WTC11 (cell line): ENCODE data around the gene BACH2. TPM values are rescaled to one million over a fixed set of nuclear protein-coding genes. Genes with fewer than 3 reads are reported as not detected.

Experiments
- ATAC-seq: fragments of 200-7000 bp; cut with Tn5 transposase; 2 replicates; pipeline ENCODE4 v1.10.0; 2021; ENCODE audit warnings: mild to moderate bottlenecking, moderate library complexity
- CTCF ChIA-PET: fragments of 300-600 bp; sonication (Branson Sonifier 250); formaldehyde crosslinking; loops from one replicate; lab custom pipeline; 2021; ENCODE audit warnings: antibody characterized with exemption; lab: Charles Lee
- POLR2A ChIA-PET: fragments of 350-600 bp; sonication (Branson Sonifier 250); formaldehyde crosslinking; loops from one replicate; lab custom pipeline; 2021; ENCODE audit warnings: antibody characterized with exemption; lab: Charles Lee
- DNase-seq: peaks from one replicate; pipeline ENCODE4 v3.0.0; 2021; ENCODE audit warnings: low spot score
- H3K27ac Mint-ChIP-seq: 2 replicates; pipeline ENCODE4 v1.8.0; 2021; ENCODE audit warnings: mixed read lengths
- H3K27me3 Mint-ChIP-seq: 2 replicates; pipeline ENCODE4 v1.8.0; 2021; ENCODE audit warnings: low read depth, mild to moderate bottlenecking, moderate library complexity, mixed read lengths
- H3K36me3 Mint-ChIP-seq: 2 replicates; pipeline ENCODE4 v1.8.0; 2021; ENCODE audit warnings: mixed read lengths
- H3K4me1 Mint-ChIP-seq: 2 replicates; pipeline ENCODE4 v1.8.0; 2022; ENCODE audit warnings: mixed read lengths
- H3K4me3 Mint-ChIP-seq: 2 replicates; pipeline ENCODE4 v1.8.0; 2021; ENCODE audit warnings: mild to moderate bottlenecking, moderate library complexity, mixed read lengths
- H3K9me3 Mint-ChIP-seq: 2 replicates; pipeline ENCODE4 v1.8.0; 2021; ENCODE audit warnings: mixed read lengths
- ARID4B ChIP-seq: sonication (generic); formaldehyde crosslinking; IDR thresholded peaks from 2 replicates; pipeline ENCODE4 v1.8.0; 2023; ENCODE audit warnings: missing genetic modification reagents, mild to moderate bottlenecking, borderline replicate concordance
- ATF1 ChIP-seq: sonication (generic); formaldehyde crosslinking; IDR thresholded peaks from 2 replicates; pipeline ENCODE4 v1.8.1; 2023; ENCODE audit warnings: mild to moderate bottlenecking, moderate library complexity, missing genetic modification reagents
- CDX4 ChIP-seq: fragments of 250-450 bp; sonication (Bioruptor Pico); IDR thresholded peaks from 2 replicates; pipeline ENCODE4 v1.9.0; 2021; ENCODE audit warnings: moderate library complexity, mild to moderate bottlenecking, inconsistent platforms, borderline replicate concordance
- FOXP1 ChIP-seq: sonication (generic); formaldehyde crosslinking; IDR thresholded peaks from 2 replicates; pipeline ENCODE4 v1.8.0; 2022; ENCODE audit warnings: missing genetic modification reagents, mild to moderate bottlenecking, moderate library complexity, borderline replicate concordance
- GRHL2 ChIP-seq: fragments of 250-450 bp; sonication (Bioruptor Pico); IDR thresholded peaks from 2 replicates; pipeline ENCODE4 v1.8.0; 2022; ENCODE audit warnings: mild to moderate bottlenecking, moderate library complexity; ENCODE audit not compliant: insufficient replicate concordance, severe bottlenecking
- HMGA2 ChIP-seq: fragments of 250-450 bp; sonication (Bioruptor Pico); IDR thresholded peaks from 2 replicates; pipeline ENCODE4 v1.4.0; 2021; ENCODE audit warnings: mild to moderate bottlenecking, moderate library complexity
- IRF2 ChIP-seq: sonication (generic); formaldehyde crosslinking; IDR thresholded peaks from 2 replicates; pipeline ENCODE4 v1.8.0; 2022; ENCODE audit warnings: low read depth, missing genetic modification reagents, borderline replicate concordance
- MXD4 ChIP-seq: fragments of 250-450 bp; sonication (Bioruptor Pico); IDR thresholded peaks from 2 replicates; pipeline ENCODE4 v1.8.0; 2021; ENCODE audit warnings: mild to moderate bottlenecking, moderate library complexity, borderline replicate concordance
- TP53 ChIP-seq: sonication (generic); formaldehyde crosslinking; IDR thresholded peaks from 2 replicates; pipeline ENCODE4 v1.8.1; 2023; ENCODE audit warnings: mild to moderate bottlenecking, missing genetic modification reagents
- USF2 ChIP-seq: sonication (generic); formaldehyde crosslinking; IDR thresholded peaks from 2 replicates; pipeline ENCODE4 v1.8.1; 2023; ENCODE audit warnings: mild to moderate bottlenecking, missing genetic modification reagents, moderate library complexity
- total RNA-seq: library from RNA; stranded (reverse); gene quantifications from 3 replicates; pipeline ENCODE4 v1.2.3, GENCODE V29; 2021
- TF ChIP-seq, protein P1 (sequence below): sonication (generic); formaldehyde crosslinking; IDR thresholded peaks from 2 replicates; pipeline ENCODE4 v1.8.0; 2022; ENCODE audit warnings: mild to moderate bottlenecking, missing genetic modification reagents
- TF ChIP-seq, protein P2 (sequence below): sonication (generic); formaldehyde crosslinking; IDR thresholded peaks from 2 replicates; pipeline ENCODE4 v1.8.0; 2022; ENCODE audit warnings: missing genetic modification reagents

BACH2 gene
- total RNA-seq, 1 experiment from 2014 or later: 5.9 TPM

DNA sequence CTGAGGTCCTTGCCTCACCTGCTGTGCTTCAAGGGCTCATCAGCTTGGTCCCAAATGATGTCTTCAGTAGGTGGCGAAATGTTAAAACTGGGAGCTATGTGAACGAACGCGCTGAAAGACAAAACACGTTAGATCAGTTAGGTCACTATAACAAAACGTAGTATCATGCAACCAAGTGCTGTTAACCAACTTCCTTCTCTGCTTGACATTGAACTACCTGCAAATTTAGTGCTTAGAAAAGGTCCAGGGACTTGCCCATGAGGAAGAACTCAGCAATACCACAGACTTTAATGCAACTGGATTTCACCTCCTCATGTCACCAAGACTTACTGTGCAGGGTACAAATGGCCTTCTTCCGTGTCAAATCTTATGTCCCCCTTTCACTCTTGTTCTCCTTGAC is 24.8 kb downstream of the BACH2 start:
- Mint-ChIP-seq H3K36me3 (no peaks in the 10 kb centered on the region), H3K4me1 (peaks cover 5% of the 10 kb centered on the region), H3K27me3 (no peaks in the 10 kb centered on the region), H3K4me3 (no peak overlapping the region), H3K9me3 (peaks cover 13% of the 10 kb centered on the region), H3K27ac (no peak overlapping the region)
- CTCF ChIA-PET: interaction anchor here (0.7 to 1.1 kb wide), 3 partner anchors 31 to 332 kb away, joined by 3 to 4 read pairs (median 3); no protein-coding TSS in a partner anchor
- DNase-seq (no peak), ATAC-seq (no peak)
- POLR2A ChIA-PET: interaction anchor here (0.7 kb wide), 1 partner anchor 102 kb away, joined by 4 read pairs; no protein-coding TSS in a partner anchor
- TF ChIP-seq, protein P1, sequence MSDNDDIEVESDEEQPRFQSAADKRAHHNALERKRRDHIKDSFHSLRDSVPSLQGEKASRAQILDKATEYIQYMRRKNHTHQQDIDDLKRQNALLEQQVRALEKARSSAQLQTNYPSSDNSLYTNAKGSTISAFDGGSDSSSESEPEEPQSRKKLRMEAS (CRISPR knock-in tag): no peak
- TF ChIP-seq, protein P2, sequence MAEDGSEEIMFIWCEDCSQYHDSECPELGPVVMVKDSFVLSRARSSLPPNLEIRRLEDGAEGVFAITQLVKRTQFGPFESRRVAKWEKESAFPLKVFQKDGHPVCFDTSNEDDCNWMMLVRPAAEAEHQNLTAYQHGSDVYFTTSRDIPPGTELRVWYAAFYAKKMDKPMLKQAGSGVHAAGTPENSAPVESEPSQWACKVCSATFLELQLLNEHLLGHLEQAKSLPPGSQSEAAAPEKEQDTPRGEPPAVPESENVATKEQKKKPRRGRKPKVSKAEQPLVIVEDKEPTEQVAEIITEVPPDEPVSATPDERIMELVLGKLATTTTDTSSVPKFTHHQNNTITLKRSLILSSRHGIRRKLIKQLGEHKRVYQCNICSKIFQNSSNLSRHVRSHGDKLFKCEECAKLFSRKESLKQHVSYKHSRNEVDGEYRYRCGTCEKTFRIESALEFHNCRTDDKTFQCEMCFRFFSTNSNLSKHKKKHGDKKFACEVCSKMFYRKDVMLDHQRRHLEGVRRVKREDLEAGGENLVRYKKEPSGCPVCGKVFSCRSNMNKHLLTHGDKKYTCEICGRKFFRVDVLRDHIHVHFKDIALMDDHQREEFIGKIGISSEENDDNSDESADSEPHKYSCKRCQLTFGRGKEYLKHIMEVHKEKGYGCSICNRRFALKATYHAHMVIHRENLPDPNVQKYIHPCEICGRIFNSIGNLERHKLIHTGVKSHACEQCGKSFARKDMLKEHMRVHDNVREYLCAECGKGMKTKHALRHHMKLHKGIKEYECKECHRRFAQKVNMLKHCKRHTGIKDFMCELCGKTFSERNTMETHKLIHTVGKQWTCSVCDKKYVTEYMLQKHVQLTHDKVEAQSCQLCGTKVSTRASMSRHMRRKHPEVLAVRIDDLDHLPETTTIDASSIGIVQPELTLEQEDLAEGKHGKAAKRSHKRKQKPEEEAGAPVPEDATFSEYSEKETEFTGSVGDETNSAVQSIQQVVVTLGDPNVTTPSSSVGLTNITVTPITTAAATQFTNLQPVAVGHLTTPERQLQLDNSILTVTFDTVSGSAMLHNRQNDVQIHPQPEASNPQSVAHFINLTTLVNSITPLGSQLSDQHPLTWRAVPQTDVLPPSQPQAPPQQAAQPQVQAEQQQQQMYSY (CRISPR knock-in tag): no peak
- no peak for TF ChIP-seq GRHL2 (CRISPR knock-in tag)

GRCh38 chr6:90269334-90269733 is 27.3 kb downstream of the BACH2 start:
- Mint-ChIP-seq H3K36me3 (no peaks in the 10 kb centered on the region), H3K4me3 (no peak overlapping the region), H3K27ac (no peak overlapping the region), H3K4me1 (peaks cover 5% of the 10 kb centered on the region), H3K9me3 (peaks cover 13% of the 10 kb centered on the region), H3K27me3 (no peaks in the 10 kb centered on the region)
- TF ChIP-seq CDX4 (CRISPR knock-in tag): no peak
- CTCF ChIA-PET: no interaction called here
- ATAC-seq: no peak
- POLR2A ChIA-PET: no interaction called here
- DNase-seq: no peak

GRCh38 chr6:90268178-90268577 is 28.5 kb downstream of the BACH2 start:
- DNase-seq (no peak), ATAC-seq (no peak)
- Mint-ChIP-seq H3K4me1 (peaks cover 5% of the 10 kb centered on the region), H3K36me3 (no peaks in the 10 kb centered on the region), H3K27me3 (no peaks in the 10 kb centered on the region), H3K9me3 (peaks cover 13% of the 10 kb centered on the region), H3K27ac (no peak overlapping the region), H3K4me3 (no peak overlapping the region)
- TF ChIP-seq IRF2 (CRISPR knock-in tag) (no peak), ARID4B (no peak), HMGA2 (CRISPR knock-in tag) (no peak), TP53 (CRISPR knock-in tag) (no peak), USF2 (CRISPR knock-in tag) (no peak), ATF1 (no peak), MXD4 (CRISPR knock-in tag) (no peak), FOXP1 (CRISPR knock-in tag) (no peak)
- ChIA-PET POLR2A (no interaction called here), CTCF (no interaction called here)
